NCI-H146 treated with DMSO at 0.1 percent for 48 hours (cell line): ENCODE results near the gene SLMAP.

ENCODE experiments used
- DNase-seq: peaks from one replicate; lab custom pipeline; 2025; ENCODE audit not compliant: unreplicated experiment; lab: John Stamatoyannopoulos, UW

Gene SLMAP

GRCh38 chr3:57746156-57747010 lies 9.7 kb upstream of the SLMAP start:
- DNase-seq: no peak

DNA sequence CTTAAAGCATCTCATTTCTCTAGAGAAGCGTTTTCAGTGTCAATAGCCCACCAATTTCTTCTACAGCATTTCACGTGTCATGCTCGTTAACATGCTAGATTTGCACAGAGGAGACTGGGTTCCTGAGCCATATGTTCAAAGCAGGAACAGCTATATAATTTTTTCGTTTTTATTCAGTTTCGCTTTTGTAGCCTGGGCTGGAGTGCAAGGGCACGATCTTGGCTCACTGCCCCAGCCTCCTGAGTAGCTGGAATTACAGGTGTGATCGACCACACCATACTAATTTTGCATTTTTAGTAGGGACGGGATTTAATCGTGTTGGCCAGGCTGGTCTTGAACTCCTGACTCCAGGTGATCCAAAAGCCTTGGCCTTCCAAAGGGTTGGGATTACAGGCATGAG lies 6.6 kb upstream of the SLMAP start:
- DNase-seq: no peak

DNA sequence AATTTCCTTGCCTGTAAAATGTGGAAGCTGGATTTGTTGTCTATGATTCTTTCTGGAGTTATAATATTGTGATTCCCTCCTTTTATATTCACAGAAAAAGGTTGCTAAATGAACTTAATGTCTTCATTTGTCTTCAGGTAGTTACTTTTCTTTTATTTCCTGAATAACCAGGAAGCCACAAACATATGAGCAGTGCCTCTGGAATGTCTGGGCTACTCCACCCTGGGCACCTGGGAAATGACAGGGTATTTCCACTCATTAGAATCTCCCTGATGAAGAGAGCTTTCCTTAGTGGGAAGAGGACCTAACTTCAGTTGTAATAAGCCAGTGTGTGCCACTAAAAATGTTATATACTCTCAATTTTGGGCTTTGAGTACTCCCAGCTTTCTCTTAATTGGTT lies 3.8 kb upstream of the SLMAP start:
- DNase-seq: no peak

GRCh38 chr3:57753016-57753415 lies 3.1 kb upstream of the SLMAP start:
- DNase-seq: no peak

- no peak for DNase-seq
These were observed 787 bp upstream of the SLMAP start for GRCh38 chr3:57755368-57755675.

DNA sequence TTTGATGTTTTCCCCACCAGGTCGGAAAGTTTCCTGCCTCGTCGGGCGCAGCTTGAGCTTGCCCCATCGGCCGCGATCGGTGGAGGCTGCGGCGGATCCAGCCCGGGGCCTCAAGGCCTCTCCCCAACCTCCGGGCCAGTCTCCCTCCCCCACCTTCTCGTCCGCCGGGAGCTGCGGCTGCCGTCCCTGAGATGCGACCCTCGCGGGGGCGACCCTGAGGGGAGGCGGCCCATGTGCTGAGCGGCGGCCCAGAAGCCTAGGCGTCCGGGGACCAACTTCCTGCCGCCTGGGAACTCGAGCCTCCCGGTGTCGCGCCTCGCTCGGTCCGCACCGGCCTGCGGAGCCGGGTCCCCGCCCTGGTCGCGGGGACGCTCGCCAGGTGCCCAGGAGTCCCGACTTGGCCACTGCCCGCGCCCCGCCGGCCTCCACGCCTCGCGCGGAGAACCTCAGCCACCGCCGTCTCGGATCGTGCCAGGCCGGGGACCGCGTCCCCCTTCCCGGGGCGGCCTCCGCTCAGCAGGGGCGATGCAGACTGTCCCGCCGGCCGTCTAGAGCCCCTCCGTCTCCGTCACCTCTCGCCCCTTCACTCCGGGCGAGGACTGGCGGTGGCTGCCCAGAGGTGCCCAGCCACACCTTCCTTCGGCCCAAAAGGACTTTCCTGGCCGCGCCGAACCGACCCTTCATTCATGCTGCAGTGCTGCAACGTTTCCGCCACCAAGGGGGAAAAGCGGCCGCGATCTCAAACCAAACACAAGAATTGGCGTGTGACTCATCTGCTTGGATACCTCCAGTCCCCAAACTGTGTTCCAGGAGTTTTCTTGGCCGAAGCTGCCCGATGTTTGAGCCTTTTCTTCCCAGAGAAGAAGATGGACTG lies 656 bp downstream of the SLMAP start:
- DNase-seq: no peak

- no peak for DNase-seq
These were observed 1.7 kb downstream of the SLMAP start for GRCh38 chr3:57757642-57758297.

GRCh38 chr3:57758686-57759085 lies 2.6 kb downstream of the SLMAP start:
- DNase-seq: no peak

DNA sequence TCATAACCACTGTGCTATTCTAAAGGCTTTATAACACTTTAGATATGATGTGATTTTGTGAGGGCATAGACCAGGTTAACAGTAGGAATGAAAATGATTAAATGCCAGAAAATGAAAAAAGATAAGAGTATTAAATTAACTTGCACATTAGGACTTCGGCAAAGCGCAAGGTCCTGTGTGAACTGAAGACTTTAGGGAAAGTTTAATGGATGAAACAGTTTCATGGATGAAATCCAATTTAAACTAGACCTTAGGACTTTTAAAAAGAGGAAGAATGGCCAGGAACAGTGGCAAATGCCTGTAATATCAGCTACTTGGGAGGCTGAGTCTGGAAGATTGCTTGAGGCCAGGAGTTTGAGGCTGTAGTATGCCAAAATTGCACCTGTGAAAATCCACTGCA lies 8.7 kb downstream of the SLMAP start:
- no peak for DNase-seq

DNA sequence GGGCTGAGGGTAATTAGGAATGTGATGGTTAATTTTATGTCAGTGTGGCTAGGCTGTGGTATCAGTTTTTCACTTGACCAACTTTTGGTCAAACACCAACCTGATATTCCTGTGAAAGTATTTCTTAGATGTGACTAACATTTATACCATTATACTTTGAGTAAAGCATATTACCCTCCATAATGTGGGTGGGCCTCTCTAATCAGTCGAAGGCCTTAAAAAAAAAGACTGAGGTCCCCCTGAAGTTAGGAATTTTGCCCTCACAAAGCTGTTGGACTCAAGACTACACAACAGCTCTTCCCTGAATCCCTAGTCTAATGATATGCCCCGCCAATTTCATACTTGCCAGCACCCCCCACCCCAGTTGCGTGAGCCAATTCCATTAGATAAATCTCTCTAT lies 12.5 kb downstream of the SLMAP start:
- DNase-seq: no peak

GRCh38 chr3:57770009-57770827 lies 14.1 kb downstream of the SLMAP start:
- no peak for DNase-seq

DNA sequence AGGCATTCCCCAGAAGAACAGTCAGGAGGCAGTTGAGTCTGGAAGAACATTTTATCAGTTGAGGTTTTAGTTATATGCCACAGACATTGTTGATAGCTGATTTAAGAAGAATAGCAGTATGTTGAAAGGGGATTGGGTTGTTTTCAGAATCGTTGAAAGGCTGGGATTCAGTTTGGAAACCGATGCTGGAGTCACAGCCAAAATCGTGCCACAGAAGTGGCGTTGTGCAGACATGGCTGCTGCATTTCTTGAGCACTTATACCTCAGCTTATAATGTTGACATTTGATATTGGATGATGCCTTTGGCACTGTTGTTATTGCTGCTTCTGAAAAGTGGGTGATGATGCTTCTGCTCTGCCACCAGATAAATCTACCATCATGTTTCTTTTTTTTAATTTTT lies 16.1 kb downstream of the SLMAP start:
- no peak for DNase-seq

DNA sequence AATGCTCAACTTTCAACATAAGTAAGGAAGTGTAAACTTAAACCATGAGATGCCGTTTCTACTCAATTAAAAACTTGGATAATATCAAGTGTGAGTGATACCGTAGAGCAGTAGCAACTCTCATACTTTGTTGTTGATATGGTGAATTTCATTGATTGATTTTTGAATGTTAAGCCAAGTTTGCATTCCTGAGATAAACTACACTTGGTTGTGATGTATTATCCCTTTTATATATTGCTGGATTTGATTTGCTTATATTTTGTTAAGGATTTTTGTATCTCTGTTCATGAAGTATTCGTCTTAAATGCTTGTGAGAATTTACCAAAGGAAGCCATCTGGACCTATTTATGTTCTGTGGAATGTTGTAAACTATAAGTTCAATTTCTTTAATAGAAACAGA lies 21.7 kb downstream of the SLMAP start:
- DNase-seq: no peak

- DNase-seq: no peak
These were observed 22.4 kb downstream of the SLMAP start for GRCh38 chr3:57778494-57778893.

GRCh38 chr3:57779666-57780065 lies 23.6 kb downstream of the SLMAP start:
- no peak for DNase-seq

DNA sequence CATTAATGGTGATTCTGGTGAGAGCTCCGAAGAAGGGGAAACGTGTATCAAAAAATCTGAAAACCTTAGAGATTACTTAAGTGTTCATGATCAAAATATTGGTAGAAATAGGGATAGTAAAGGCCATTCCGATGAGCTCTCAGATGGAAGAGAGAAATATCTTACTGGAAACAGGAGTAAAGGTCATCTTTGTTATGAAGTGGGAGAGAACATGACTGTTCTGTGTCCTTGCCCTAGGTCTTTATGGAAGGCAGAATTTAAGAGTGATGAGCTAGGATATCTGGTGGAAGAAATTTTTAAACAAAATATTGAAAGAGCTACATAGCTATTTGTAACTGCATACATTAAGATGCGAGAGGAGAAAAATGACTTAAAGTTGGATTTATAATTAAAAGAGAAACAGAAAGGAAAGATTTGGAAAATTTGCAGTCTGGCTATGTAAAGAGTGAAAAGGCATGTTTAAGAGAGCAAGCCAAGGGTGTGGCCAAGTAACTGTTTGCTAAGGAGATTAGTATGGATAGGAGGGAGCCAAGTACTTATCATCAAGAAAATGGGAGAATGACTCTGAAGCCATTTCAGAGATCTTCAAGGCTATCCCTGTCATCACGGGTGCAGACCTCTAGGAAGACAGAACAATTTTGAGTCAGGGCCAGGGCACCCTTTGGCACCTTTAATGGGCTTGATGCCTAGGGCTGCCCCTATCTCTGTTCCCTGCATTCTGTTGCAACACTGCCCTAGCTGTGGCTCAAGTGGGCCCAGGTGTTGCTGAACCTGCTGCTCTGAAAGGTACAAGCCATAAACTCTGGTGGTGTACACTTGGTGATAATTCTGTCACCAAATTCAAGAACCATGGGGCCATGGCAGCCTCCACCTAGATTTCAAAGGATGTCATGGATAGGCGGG lies 27.3 kb downstream of the SLMAP start:
- DNase-seq: no peak

DNA sequence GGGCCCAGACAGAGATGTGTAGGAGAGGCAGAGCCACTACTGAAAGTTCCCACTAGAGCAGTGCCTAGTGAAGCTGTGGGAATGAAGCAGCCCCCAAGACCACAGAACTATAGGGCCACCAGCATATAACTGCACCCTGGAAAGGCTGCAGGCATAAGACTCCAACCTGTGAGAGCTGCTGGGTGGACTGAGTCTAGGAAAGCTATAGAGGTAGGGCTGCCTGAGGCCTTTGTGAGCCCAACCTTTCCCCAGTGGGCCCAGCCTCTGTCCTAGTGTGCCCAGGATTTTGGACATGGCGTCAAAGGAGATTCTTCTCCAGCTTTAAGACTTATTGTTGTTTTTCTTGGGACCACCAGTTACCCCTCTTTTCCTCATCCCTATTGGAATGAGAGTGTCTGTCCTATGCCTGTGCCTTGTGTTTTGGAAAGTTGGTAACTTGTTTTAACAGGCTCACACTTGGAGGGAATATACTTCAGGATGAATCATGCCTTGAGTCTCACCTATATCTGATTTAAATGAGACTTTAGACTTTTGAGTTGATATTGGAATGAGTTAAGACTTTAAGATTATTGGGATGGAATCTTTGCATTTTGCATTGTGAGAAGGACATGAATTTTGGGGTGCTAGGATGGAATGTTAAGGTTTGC lies 28.1 kb downstream of the SLMAP start:
- DNase-seq: no peak

- DNase-seq: no peak
These were observed 29.3 kb downstream of the SLMAP start for GRCh38 chr3:57785446-57785845.

DNA sequence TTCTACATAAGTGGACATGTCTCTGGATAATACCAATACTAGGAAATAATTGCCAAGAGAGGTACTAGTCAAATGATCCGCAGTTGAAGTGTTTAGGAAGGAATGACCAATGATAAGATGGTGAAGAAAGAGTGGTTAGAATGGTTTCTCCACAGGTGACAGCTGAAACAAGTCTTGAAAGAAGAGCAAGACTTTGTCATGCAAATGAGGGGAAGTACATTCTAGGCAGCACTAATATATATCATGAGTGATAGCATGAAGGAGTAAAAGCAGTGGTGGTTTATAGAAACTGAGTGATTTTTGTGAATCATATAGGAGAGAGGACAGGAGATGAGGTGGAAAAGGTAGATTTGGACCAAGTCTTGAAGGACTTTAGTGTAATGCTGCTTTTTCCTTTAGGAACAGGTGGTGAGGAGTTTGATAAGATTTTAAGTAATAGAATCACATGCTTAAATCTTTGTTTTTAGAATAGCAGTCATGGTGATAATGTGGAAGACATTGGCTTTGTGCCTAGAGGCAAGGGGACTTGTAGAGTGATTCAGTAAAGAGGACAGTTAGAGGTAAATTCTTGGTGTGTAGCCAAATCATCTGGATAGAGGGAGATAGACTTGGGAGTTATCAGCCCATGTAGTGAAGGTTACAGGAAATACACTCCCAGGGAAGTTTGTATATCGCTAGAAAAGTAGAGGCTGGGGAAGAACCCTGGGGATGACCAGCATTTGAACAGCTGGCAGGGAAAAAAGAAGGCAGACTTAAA lies 31.9 kb downstream of the SLMAP start:
- DNase-seq: no peak
